Ecto neural progenitor cell (in vitro differentiated cells): ENCODE measurements around the gene MFRP.
"Not testable (repeated sequence)": the region's sequence is repeated elsewhere in the genome, so short reads cannot be mapped to it uniquely, and the experiment has no call there.

ENCODE experiments used
- DNase-seq: peaks from one replicate; pipeline ENCODE4 v3.0.0-alpha.2; 2018; ENCODE audit warnings: low spot score

Gene MFRP

GRCh38 chr11:119346605-119347004, at the start of gene MFRP:
TSS of gene MFRP (minus strand) at chr11:119346705. CDS start at chr11:119346513, 192 bp downstream.
- no peak for DNase-seq

GRCh38 chr11:119391275-119391674, 44.8 kb upstream of the MFRP start:
- DNase-seq = no peak

GRCh38 chr11:119389611-119390254, 43.2 kb upstream of the MFRP start:
- no peak for DNase-seq

- DNase-seq = no peak
Observed at GRCh38 chr11:119388103-119388502, 41.6 kb upstream of the MFRP start.

GRCh38 chr11:119384332-119384731, 37.8 kb upstream of the MFRP start:
- no peak for DNase-seq

GRCh38 chr11:119382513-119382912, 36.0 kb upstream of the MFRP start:
- not testable (repeated sequence) for DNase-seq

GRCh38 chr11:119382101-119382500, 35.6 kb upstream of the MFRP start:
- no peak for DNase-seq

GRCh38 chr11:119381181-119381988, 34.9 kb upstream of the MFRP start, which contains the start of gene USP2:
TSS of gene USP2 (minus strand) at chr11:119381690. CDS start at chr11:119373480, 8,210 bp downstream.
- DNase-seq = peak; percentile 97

GRCh38 chr11:119380827-119381180, 34.3 kb upstream of the MFRP start:
- no peak for DNase-seq

- no peak for DNase-seq
Observed at GRCh38 chr11:119380160-119380826, 33.8 kb upstream of the MFRP start.

- no peak for DNase-seq
Observed at GRCh38 chr11:119378851-119379465, 32.5 kb upstream of the MFRP start.

GRCh38 chr11:119377961-119378667, 31.6 kb upstream of the MFRP start:
- peak; percentile 78 for DNase-seq

GRCh38 chr11:119377112-119377901, 30.8 kb upstream of the MFRP start:
- no peak for DNase-seq

GRCh38 chr11:119376197-119376847, 29.8 kb upstream of the MFRP start:
- DNase-seq = no peak

GRCh38 chr11:119375337-119376196, 29.1 kb upstream of the MFRP start:
- DNase-seq = no peak

GRCh38 chr11:119374632-119375336, 28.3 kb upstream of the MFRP start:
- DNase-seq = no peak

- peak; percentile 87 for DNase-seq
Observed at GRCh38 chr11:119373921-119374631, 27.6 kb upstream of the MFRP start.
